A673 (cell line): Measurements from ENCODE around the gene CDKN2A.

Experiments used
- EZH2 ChIP-seq: fragments of 200-600 bp; sonication (generic); IDR thresholded peaks from 2 replicates; pipeline ENCODE4 v1.6.1; 2017; ENCODE audit warnings: borderline replicate concordance, low read depth, mild to moderate bottlenecking, mixed read lengths, antibody characterized with exemption, low read length; ENCODE audit not compliant: poor library complexity, severe bottlenecking
- TF ChIP-seq, protein P1 (sequence below): fragments of 300-800, 200-600 bp; sonication (generic); conservative IDR thresholded peaks from 2 replicates; pipeline ENCODE4 v1.5.1; 2017; ENCODE audit warnings: low read depth, mild to moderate bottlenecking, antibody characterized with exemption, low read length, moderate library complexity, mixed read lengths

DNA sequence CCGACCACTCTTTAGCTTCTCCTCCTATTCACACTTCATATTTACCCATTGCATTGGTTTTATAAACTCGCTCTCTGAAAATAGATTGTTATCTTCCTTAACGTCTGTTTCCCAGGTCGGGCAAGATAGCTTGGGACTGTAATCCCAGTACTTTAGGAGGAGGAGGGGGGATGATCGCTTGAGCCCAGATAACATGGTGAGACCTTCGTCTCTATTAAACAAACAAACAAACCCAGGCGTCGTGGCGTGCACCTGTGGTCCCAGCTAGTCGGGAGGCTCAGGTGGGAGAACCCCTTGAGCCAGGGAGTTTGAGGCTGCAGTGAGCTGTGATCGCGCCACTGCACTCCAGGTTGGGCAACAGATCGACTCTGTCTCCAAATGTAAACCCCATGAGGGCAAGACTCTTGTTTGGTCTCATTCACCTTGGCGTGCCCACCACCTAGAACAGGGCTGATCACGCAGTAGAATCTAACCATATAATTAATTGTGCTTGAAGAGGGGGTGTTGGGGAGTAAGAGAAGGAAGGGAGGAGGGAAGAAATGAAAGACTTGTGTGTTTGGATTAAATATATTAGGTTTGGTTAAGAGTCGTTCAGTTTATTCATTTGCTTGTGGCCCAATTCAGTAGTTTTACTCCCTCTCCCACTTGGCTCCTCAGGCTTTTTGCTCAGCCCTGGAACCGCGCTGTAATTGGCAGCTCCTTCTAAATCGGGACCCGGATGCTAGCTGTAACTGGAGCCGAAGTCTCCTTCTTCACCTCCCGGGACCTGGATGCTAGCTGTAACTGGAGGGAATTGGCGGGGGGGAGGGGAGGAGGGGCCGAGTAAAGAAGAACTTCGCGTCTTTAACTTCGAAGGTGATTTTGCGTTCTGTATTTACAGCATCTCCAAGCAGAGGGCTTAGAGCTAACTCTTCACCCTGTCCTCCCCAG, 24.9 kb downstream of the CDKN2A start:
- TF ChIP-seq, protein P1, sequence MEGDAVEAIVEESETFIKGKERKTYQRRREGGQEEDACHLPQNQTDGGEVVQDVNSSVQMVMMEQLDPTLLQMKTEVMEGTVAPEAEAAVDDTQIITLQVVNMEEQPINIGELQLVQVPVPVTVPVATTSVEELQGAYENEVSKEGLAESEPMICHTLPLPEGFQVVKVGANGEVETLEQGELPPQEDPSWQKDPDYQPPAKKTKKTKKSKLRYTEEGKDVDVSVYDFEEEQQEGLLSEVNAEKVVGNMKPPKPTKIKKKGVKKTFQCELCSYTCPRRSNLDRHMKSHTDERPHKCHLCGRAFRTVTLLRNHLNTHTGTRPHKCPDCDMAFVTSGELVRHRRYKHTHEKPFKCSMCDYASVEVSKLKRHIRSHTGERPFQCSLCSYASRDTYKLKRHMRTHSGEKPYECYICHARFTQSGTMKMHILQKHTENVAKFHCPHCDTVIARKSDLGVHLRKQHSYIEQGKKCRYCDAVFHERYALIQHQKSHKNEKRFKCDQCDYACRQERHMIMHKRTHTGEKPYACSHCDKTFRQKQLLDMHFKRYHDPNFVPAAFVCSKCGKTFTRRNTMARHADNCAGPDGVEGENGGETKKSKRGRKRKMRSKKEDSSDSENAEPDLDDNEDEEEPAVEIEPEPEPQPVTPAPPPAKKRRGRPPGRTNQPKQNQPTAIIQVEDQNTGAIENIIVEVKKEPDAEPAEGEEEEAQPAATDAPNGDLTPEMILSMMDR: no peak
- no peak for TF ChIP-seq EZH2
